ENCODE data around the gene LSM3. TPM values are rescaled to one million over a fixed set of nuclear protein-coding genes. Genes with fewer than 3 reads are reported as not detected.

LSM3 gene
- total and polyA plus RNA-seq, 9 of the 15 experiments (the other 6 are each of a cell fraction or from before 2014, with no cell fraction given), result 33.8 to 203 (median 61.2) TPM

DNA sequence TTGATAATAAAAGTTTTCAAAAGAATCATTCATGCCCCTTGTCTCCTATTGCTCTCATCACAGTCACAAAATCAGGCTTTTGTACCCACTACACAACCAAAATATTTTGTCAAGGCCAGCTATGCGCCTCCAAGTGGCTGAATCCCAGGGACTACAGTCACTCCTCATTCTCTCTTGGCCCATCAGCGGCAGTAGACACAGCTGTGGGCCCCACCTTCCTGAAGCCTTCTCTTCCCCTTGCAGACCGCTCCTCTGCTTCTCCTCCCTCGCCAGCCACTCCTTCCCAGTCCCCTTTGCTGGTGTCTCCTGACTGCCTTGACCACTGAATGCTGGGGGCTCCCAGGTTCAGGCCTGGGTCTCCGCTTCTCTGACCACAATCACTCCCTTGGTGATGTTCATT is 52.1 kb downstream of the LSM3 start (continued):
- TF ChIP-seq DMBX1 (CRISPR knock-in tag; IDR thresholded peaks at IDR 0.05; ENCODE audit: borderline replicate concordance) (peak; percentile 88; the same call in 1 of the 2 replicates), RAD21 (CRISPR knock-in tag; conservative IDR thresholded peaks at IDR 0.05 in 1 of 2, IDR thresholded peaks at IDR 0.05 in 1 of 2) (peak in 1 of 2 experiments; percentile 38; a peak in 3 of 4 replicates), SMARCA4 (IDR thresholded peaks at IDR 0.05) (no peak), ZKSCAN8 (CRISPR knock-in tag; IDR thresholded peaks at IDR 0.05) (no peak), IRF2 (CRISPR knock-in tag; IDR thresholded peaks at IDR 0.05) (no peak), PHF21A (IDR thresholded peaks at IDR 0.05; ENCODE audit: borderline replicate concordance, low read depth) (no peak), RBM15 (IDR thresholded peaks at IDR 0.05; ENCODE audit: insufficient read depth, low read length) (no peak), FOXJ2 (tag; IDR thresholded peaks at IDR 0.05) (no peak), CXXC5 (CRISPR knock-in tag; IDR thresholded peaks at IDR 0.05) (peak; percentile 34), ZNF584 (CRISPR knock-in tag; IDR thresholded peaks at IDR 0.05; ENCODE audit: low read depth) (0 out of 2 replicates have a peak, but pooled peaks have one; percentile 42), ZNF232 (CRISPR knock-in tag; IDR thresholded peaks at IDR 0.05) (no peak), ZNF696 (CRISPR knock-in tag; conservative IDR thresholded peaks at IDR 0.05) (no peak), PURB (CRISPR knock-in tag; IDR thresholded peaks at IDR 0.05; ENCODE audit: low read depth) (0 out of 2 replicates have a peak, but pooled peaks have one; percentile 56), SRSF1 (IDR thresholded peaks at IDR 0.05; ENCODE audit: low read depth, low read length) (no peak), RBM22 (IDR thresholded peaks at IDR 0.05; ENCODE audit: low read depth, low read length, poor library complexity, severe bottlenecking) (no peak)
- TF ChIP-seq, protein P1, sequence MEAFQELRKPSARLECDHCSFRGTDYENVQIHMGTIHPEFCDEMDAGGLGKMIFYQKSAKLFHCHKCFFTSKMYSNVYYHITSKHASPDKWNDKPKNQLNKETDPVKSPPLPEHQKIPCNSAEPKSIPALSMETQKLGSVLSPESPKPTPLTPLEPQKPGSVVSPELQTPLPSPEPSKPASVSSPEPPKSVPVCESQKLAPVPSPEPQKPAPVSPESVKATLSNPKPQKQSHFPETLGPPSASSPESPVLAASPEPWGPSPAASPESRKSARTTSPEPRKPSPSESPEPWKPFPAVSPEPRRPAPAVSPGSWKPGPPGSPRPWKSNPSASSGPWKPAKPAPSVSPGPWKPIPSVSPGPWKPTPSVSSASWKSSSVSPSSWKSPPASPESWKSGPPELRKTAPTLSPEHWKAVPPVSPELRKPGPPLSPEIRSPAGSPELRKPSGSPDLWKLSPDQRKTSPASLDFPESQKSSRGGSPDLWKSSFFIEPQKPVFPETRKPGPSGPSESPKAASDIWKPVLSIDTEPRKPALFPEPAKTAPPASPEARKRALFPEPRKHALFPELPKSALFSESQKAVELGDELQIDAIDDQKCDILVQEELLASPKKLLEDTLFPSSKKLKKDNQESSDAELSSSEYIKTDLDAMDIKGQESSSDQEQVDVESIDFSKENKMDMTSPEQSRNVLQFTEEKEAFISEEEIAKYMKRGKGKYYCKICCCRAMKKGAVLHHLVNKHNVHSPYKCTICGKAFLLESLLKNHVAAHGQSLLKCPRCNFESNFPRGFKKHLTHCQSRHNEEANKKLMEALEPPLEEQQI (IDR thresholded peaks at IDR 0.05), result no peak
- TF ChIP-seq, protein P2, sequence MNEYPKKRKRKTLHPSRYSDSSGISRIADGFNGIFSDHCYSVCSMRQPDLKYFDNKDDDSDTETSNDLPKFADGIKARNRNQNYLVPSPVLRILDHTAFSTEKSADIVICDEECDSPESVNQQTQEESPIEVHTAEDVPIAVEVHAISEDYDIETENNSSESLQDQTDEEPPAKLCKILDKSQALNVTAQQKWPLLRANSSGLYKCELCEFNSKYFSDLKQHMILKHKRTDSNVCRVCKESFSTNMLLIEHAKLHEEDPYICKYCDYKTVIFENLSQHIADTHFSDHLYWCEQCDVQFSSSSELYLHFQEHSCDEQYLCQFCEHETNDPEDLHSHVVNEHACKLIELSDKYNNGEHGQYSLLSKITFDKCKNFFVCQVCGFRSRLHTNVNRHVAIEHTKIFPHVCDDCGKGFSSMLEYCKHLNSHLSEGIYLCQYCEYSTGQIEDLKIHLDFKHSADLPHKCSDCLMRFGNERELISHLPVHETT (CRISPR knock-in tag; conservative IDR thresholded peaks at IDR 0.05 in 1 of 2, IDR thresholded peaks at IDR 0.05 in 1 of 2), result no peak

All from K562 (cell line).